GM19324 (cell line): ENCODE measurements around the gene TIAM1.

ENCODE experiments used
- ATAC-seq: cut with Tn5 transposase; IDR thresholded peaks from one replicate; pipeline ENCODE4 v1.9.1; 2021; ENCODE audit warnings: mild to moderate bottlenecking, moderate library complexity; ENCODE audit not compliant: unreplicated experiment, low FRiP score

TIAM1 gene

GRCh38 chr21:31343680-31344480, at the start of gene TIAM1:
Gene TIAM1 (minus strand): TSS chr21:31344261. CDS start chr21:31266972, 77,289 bp downstream.
- ATAC-seq, result no peak

GRCh38 chr21:31387560-31388186, 43.6 kb upstream of the TIAM1 start:
- no peak for ATAC-seq

- no peak for ATAC-seq
These were observed 41.9 kb upstream of the TIAM1 start for GRCh38 chr21:31386006-31386405.

- ATAC-seq, result no peak
These were observed 39.7 kb upstream of the TIAM1 start for GRCh38 chr21:31383770-31384169.

GRCh38 chr21:31382060-31382459, 38.0 kb upstream of the TIAM1 start:
- ATAC-seq, result no peak

- no peak for ATAC-seq
These were observed 32.2 kb upstream of the TIAM1 start for GRCh38 chr21:31376301-31376700.

- no peak for ATAC-seq
These were observed 30.3 kb upstream of the TIAM1 start for GRCh38 chr21:31374395-31374794.

GRCh38 chr21:31372471-31372765, 28.4 kb upstream of the TIAM1 start:
- ATAC-seq, result no peak

GRCh38 chr21:31371715-31372470, 27.8 kb upstream of the TIAM1 start:
- no peak for ATAC-seq

GRCh38 chr21:31370893-31371544, 27.0 kb upstream of the TIAM1 start:
- ATAC-seq, result no peak

- ATAC-seq, result no peak
These were observed 26.3 kb upstream of the TIAM1 start for GRCh38 chr21:31370281-31370892.

GRCh38 chr21:31368361-31368760, 24.3 kb upstream of the TIAM1 start:
- ATAC-seq, result no peak

GRCh38 chr21:31367801-31368200, 23.7 kb upstream of the TIAM1 start:
- no peak for ATAC-seq

GRCh38 chr21:31366825-31367224, 22.8 kb upstream of the TIAM1 start:
- no peak for ATAC-seq

- no peak for ATAC-seq
These were observed 20.3 kb upstream of the TIAM1 start for GRCh38 chr21:31364253-31364945.

- no peak for ATAC-seq
These were observed 19.7 kb upstream of the TIAM1 start for GRCh38 chr21:31363720-31364119.

- no peak for ATAC-seq
These were observed 16.7 kb upstream of the TIAM1 start for GRCh38 chr21:31360717-31361116.

- ATAC-seq, result no peak
These were observed 14.1 kb upstream of the TIAM1 start for GRCh38 chr21:31358158-31358557.

- no peak for ATAC-seq
These were observed 12.4 kb upstream of the TIAM1 start for GRCh38 chr21:31356440-31356839.
